HG02973 (cell line): Measurements from ENCODE around the gene CYGB.
"Not testable (repeated sequence)": the region's sequence is repeated elsewhere in the genome, so short reads cannot be mapped to it uniquely, and the experiment has no call there.

Source experiments
- ATAC-seq: cut with Tn5 transposase; IDR thresholded peaks from one replicate; pipeline ENCODE4 v1.9.1; 2021; ENCODE audit warnings: moderate library complexity; ENCODE audit not compliant: unreplicated experiment

CYGB gene

GRCh38 chr17:76538281-76538931, 897 bp upstream of the CYGB start:
- ATAC-seq = no peak

DNA sequence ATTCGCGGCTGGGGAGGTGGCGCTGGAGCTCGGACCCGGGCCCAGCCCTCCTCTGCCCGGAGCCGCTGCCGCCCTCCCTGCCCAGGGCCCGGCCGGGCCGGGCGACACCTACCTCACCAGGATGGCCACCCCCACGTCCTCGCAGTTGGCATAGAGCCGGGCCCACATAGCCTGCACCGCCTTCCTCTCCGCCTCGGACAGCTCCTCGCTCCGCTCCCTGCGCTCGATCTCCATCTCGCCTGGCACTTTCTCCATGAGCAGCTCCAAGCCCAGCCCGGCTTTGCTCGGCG, 276 bp downstream of the CYGB start:
- ATAC-seq = no peak

GRCh38 chr17:76536511-76537287, 810 bp downstream of the CYGB start:
- no peak for ATAC-seq

DNA sequence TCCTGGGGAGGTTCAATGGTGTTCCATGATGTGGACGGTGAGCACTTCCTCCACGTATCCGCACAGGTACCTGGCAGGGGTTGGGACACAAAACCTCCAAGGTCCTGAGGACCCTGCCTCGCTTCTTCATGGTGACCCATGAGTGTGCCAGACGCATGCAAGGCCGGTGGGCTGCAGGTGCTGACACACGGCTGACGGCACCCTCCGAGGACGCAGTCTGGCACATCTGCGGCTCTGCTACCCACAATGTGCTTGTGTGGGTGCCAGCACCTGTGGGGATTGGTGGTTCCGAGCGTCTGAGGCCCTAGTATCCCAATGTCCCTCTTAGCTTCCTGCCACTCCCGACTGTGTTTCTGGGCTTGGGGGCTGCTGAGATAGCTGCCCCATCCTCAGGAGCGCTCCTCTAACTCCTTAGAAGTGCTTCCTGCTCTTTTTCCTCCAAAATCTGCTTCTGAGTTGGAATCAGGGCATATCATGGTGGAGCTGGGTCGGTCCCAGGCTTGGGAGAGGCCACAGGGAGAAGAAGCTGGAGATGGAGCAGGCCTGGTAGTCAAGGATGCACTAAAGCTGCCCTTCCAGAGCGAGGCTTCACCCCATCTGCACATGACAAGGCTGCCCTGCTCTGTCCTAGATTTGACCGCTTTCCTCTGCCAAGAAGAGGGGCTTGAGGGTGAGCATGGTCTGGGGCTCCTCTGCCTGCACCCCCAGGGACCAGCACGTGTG, 1.6 kb downstream of the CYGB start:
- no peak for ATAC-seq

DNA sequence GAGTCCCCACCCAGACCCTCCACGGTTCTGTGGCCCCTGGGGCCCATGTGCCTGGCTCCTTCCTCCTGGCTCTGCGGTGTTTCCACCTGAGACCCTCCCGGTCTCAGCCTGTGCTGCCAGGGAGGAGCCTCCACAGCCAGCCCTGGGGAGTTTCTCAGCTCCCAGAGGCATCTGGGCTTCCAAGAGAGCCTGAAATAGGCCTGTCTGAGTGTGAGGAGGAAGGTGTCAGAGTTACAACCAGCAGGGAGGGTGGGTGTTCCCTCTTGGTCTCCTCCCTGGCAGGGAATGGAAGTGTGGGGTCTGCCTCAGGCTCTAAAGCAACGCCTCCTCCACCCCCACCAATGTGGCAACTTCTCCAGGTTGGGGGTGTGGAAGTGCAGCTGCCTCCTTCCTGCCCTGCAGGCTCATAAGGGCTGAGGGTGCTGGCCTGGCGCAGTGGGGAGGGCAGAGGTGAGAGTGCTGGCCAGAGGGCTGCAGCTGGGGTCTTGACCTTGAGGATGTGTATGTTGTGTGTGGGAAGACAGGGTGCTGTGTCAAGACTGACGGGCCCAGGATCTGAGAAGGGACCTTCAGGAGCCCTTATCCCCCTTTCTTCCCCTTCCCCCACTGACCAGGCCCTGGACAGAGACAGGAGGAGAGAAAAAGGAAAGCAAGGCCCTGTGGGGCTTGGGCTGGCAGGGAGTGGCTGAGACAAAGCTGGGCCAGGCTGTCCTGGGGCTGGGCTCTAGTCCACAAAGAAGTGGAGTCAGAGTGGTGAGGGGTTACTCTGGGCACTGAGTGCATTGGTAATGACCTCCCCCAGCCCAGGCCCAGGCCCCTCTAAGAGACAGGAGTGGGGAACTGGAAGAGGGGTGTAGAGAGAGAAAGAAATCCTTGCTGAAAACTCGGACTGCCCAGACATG, 2.4 kb downstream of the CYGB start:
- ATAC-seq = no peak

DNA sequence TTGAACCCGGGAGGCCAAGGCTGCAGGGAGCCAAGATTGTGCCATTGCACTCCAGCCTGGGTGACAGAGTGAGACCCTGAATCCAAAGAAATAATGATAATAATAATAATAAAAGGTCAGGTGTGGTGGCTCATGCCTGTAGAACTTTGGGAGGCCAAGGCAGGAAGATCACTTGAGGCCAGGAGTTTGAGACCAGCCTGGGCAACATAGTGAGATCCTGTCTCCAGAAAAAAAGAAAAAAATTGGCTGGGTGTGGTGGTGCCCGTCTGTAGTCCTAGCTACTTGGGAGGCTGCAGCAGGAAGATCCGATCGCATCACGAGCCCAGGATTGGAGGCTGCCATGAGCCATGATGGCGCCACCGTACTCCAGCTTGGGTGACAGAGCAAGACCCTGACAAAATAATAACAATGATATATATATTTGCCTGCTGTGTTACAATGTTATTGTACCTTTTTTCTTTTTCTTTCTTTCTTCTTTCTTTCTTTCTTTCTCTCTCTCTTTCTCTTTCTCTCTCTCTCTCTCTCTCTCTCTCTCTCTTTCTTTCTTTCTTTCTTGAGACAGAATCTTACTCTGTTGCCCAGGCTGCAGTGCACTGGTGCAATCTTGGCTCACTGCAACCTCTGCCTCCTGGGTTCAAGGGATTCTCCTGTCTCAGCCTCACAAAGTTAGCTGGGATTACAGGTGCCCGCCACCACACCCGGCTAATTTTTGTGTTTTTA, 3.7 kb downstream of the CYGB start:
- ATAC-seq = not testable (repeated sequence)

DNA sequence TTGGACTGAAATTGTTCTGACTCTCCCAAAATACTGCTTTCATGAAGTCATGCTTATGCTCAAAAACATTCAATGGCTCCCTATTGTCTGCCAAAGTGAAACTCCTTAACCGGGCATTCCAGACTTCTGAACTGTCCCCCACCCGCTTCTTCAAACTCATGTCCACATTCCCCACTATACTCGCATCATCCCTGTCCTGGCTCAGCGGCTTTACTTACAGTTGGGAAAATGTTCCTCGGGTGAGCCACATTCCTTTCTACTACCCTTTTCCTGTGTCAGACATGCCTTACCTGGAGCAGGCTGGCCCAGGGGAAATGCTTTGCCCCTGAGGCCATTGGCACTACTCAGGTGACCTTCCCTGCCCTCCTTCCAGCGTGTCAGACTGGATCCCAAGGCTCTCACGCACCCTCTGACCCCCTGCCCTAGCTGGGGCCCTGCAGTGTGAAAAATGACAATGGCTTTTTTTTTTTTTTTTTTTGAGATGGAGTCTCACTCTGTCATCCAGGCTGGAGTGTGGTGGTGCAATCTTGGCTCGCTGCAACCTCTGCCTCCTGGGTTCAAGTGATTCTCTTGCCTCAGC, 5.3 kb downstream of the CYGB start:
- no peak for ATAC-seq

DNA sequence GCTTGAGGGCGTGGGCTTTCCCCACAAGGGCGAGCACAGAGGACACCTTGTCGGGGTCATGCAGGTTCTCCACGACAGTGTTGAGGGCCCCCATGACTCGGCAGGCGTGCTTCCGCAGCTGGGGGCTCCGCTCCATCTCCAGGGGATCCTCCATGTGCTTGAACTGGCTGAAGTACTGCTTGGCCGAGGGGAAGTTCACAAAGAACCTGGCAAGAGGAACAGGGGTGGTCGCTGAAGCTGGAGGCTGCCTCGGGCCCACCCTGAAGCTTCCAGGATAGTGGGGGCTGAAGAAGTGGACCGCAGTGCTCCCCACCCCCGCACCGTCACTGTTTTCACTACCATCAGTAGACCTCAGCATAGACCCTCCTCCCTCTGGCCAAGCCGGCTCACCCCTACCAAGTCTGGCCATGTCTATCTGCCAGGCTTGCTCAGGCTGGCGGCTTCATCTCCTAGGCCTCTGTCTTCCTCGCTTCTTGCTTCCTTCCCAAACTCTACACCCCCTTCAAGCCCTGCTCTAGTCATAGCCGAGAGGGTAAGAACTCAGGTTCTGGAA, 5.9 kb downstream of the CYGB start:
- no peak for ATAC-seq

DNA sequence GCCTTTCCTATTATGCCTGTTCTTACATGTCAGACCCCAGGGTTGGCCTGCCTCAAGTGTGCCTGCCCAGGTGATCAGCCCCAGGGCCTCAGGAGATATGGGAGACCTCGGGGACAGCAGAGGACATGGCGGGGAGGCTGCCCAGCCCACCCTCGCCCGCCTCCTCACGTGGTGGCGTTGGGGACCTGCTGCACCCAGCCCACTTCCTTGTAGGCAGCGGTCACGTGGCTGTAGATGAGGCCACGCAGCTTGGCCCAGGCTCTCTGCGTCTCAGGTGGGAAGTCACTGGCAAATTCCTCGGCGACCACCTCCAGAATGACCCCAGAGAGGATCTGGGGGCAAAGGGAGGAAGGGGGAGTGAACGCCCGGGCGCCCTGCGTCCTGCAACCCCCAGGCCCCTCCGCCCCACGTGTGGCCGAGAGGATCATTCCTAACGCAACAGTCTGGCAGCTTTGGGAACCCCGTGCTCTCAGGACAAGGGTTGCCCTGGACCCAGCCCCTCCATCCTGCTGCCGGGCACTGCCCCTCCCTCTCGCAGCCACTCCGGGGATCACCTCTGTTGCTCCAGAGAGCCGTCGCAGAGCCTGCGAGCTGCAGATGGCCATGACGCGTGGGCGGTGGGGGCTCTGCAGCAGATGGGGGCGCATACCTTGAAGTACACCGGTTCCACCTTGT, 6.6 kb downstream of the CYGB start:
- no peak for ATAC-seq

DNA sequence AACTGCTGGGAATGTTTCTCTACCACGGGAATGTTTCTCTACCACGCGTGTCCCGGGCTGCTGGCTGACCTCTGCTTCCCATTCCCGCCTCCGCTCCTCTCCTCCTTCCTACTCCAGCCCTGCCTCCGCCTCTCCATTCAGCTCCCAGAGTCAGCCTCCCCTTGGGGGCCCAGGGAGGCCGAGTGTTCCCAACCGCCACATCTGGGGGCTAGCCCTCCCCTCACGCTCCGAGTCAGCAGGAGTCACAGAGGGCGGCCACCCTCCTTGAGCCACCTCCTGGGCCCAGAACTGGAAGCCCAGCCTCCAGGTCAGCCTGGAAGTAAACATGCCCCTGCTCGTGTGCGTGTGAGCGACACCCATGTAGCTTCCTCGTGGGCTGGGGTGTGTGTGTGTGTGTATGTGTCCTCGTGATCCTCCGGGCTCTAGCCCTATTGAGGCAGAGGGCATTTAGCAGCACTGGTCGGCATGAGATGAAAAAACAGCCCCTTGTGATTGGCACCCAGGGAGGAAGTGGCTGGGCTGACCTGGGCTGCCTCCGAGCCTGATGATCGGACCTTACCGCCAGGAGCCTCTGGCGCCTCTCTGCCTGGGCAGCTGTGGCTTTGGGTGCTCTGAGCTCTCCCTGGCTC, 7.3 kb downstream of the CYGB start:
- ATAC-seq = no peak

- ATAC-seq = no peak
These were observed 8.1 kb downstream of the CYGB start for GRCh38 chr17:76529224-76530094.

DNA sequence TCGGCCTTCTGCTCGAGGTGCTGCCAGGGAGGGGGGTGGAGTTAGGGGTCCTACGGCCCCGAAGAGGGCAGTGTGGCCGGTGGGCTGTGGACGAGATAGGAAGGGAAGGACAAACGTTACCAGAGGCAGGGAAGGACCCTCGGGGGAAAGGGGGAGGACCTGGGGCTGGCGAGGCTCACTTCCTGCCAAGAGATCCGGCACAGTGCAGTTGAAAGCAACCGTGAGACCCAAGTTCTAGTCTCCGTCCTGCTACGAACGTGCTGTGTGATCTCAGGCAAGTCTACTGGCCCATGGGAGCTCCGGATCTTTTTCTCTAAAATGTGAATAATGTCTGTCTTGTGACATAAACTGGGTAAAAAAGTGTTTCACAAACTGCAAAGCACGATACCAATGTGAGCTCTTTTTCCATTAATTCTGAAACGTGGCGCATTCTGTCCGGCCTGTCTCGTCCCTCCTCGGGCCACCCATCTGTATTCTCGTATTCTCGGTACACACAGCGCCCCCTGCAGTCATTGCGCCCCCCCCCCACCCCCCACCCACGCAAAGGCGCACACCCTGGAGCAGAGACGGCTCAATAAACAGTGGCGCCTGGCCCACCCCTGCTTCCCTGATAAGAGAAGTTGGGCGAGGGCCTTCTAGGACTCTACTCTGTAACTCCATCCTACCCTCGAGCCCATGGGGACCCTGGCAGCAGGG, 8.8 kb downstream of the CYGB start:
- ATAC-seq = no peak

GRCh38 chr17:76528156-76528527, 9.4 kb downstream of the CYGB start:
- ATAC-seq = no peak

GRCh38 chr17:76527430-76528111, 9.9 kb downstream of the CYGB start:
- no peak for ATAC-seq

GRCh38 chr17:76527016-76527415, 10.5 kb downstream of the CYGB start:
- not testable (repeated sequence) for ATAC-seq

- ATAC-seq = not testable (repeated sequence)
These were observed 12.0 kb downstream of the CYGB start for GRCh38 chr17:76525513-76525833.
